CD4-positive, alpha-beta T cell treated with Interleukin-15 for 4 hours (primary cell): Measurements from ENCODE around the gene SLC43A3.

Experiments
- DNase-seq: peaks from one replicate; pipeline ENCODE4 v3.0.0-alpha.2; 2020; ENCODE audit warnings: low spot score

The SLC43A3 gene

GRCh38 chr11:57427727-57428082 is 784 bp upstream of the SLC43A3 start:
- no peak for DNase-seq

GRCh38 chr11:57426439-57426928 is 437 bp downstream of the SLC43A3 start:
- DNase-seq = no peak

- DNase-seq = no peak
These were observed 1.1 kb downstream of the SLC43A3 start for GRCh38 chr11:57425565-57426438.

- DNase-seq = peak; percentile 86
These were observed 1.9 kb downstream of the SLC43A3 start for GRCh38 chr11:57424792-57425564.

- no peak for DNase-seq
These were observed 2.7 kb downstream of the SLC43A3 start for GRCh38 chr11:57424137-57424791.

GRCh38 chr11:57422669-57423068 is 4.3 kb downstream of the SLC43A3 start:
- no peak for DNase-seq

GRCh38 chr11:57421805-57422204 is 5.1 kb downstream of the SLC43A3 start:
- no peak for DNase-seq

DNA sequence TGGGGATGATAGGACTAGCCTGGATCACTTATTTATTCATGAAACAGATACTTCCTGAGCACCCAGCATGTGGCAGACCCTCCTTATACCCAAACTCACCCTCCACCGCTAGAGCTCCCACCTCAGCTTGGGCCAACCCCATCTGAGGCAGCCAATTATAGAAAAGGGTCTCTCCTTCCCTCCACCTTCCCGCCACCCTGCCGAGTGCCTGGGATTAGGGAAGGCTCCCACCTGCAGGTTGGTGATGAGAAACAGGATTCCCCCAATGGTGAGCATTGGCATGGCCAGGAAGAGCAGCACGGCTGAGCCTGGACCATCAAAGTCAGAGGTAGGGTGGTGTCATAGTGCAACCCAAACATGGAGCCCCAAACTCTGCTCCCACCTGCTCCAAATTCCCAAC is 5.9 kb downstream of the SLC43A3 start:
- no peak for DNase-seq

- DNase-seq = no peak
These were observed 7.8 kb downstream of the SLC43A3 start for GRCh38 chr11:57419146-57419545.

DNA sequence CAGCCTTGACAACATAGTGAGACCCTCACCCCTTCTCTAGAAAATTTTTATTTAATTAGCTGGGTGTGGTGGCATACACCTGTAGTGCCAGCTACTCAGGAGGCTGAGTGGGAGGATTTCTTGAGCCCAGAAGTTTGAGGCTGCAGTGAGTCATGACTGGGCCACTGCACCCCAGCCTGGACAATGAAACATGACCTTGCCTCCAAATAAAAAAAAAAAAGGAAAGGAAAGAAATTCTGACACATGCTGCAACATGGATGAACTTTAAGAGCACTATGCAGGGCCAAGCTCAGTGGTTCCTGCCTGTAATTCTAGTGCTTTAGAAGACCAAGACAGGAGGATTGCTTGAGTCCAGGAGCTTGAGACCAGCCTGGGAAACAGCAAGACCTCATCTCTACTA is 8.8 kb downstream of the SLC43A3 start:
- no peak for DNase-seq

DNA sequence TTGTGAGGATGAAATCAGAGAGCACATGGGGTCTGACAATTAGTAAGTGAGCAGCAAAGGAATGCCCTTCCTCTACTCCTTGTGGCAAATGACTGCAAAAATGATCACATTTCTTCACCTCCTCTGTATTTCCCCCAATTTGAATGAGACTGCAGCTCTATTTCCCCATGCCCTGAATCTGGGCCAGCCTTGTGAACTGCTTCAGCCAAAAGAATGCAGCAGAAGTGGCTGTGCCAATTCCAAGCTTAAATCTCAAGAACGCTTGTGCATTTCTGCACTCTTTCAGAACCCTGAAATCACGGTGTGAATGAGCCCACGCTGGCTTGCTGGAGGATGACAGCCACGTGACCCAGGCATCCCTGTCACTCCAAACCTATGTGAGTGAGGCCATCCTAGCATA is 9.9 kb downstream of the SLC43A3 start:
- no peak for DNase-seq

- DNase-seq = no peak
These were observed 10.5 kb downstream of the SLC43A3 start for GRCh38 chr11:57416436-57416835.

DNA sequence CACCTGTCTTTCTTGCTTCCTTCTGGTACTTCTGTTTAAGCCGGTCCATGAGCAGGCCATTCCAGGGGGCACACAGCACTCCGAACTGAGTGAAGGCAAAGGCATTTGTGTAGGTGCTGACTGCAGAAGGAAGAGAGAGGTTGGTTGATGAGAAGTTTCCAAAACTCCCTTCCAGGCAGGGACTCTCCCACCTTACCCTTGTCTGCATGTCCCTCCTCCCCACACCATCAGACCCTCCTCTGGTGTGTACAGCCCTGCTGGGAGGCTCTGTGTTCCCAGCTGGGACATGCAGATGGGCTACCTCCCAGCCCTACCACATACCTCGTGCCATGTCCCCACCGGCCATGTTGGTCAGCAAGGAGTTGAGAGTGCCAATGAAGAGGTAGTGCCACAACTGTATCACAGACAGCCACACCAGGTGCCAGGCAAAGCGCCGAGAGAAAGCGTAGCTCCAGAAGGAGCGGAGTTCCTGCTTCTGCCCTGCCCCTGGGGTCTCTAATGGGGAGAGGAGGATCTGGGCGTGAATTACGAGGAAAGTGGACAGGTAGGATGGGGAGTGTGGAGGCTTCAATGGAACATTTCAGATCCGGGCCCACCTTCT is 12.2 kb downstream of the SLC43A3 start:
- no peak for DNase-seq

DNA sequence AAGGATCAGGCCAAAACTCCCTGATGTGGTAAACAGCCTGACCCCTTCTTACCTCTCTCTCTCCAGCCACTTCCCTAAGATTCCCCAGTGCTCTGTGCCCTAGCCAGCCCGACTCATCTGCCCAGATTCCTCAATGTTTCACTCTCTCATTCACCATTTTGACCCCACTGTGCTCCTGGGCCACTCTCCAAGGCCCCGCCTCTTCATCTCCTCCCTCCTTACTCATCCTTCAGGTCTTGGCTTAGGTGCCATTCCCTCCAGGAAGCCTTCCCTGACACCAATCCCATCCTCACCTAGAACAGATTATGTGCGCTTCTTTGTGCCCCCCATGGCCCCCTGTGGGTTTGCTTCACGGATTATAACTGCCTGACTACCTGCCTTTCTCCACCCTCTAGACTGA is 13.2 kb downstream of the SLC43A3 start:
- no peak for DNase-seq

DNA sequence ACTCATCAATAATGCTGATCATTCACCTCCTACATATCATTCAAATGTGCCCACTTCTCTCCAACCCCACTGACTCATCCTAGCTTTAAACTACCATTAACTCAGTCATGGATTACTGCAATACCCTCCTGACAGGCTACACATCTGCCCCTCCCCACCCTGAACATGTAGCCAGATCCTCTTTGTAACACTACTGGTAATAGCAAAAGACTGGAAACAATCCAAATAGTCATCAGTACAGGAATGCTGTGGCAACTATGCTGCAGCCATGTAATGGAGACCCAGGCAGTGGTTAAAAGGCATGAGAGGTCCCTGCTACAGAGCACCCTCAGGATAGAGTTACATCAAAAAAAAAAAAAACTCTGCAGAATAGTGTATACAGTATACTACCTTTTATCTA is 16.6 kb downstream of the SLC43A3 start:
- no peak for DNase-seq

GRCh38 chr11:57409321-57410100 is 17.4 kb downstream of the SLC43A3 start:
- no peak for DNase-seq

DNA sequence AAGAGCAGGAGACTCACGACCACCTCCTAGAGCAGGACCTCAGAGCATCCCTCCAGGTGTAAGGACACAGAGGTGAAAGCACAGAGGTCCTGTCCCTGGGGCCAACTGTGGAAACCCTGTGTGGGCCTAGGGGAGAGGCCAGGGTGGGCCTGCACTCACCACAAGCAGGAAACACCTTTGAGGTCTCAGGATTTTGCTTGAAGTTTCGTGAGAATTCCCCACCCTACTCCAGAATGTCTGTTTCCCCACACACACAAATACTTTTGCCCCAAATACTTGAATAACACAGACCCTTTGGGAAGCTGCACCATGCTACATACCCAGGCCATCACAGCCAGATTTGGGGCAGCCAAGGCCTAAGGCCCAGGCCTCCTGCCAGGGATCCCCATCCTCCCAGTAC is 18.1 kb downstream of the SLC43A3 start:
- no peak for DNase-seq

GRCh38 chr11:57407941-57408475 is 18.9 kb downstream of the SLC43A3 start:
- DNase-seq = no peak

- no peak for DNase-seq
These were observed 19.7 kb downstream of the SLC43A3 start for GRCh38 chr11:57407010-57407920.

GRCh38 chr11:57406337-57406904 is 20.5 kb downstream of the SLC43A3 start:
- no peak for DNase-seq
